Measurements from ENCODE around the gene VAMP4.
A peak's percentile ranks its signal among the peaks of the same experiment; 100 is the strongest.
"Not testable (repeated sequence)": the region's sequence is repeated elsewhere in the genome, so short reads cannot be mapped to it uniquely, and the experiment has no call there.

VAMP4 gene

DNA sequence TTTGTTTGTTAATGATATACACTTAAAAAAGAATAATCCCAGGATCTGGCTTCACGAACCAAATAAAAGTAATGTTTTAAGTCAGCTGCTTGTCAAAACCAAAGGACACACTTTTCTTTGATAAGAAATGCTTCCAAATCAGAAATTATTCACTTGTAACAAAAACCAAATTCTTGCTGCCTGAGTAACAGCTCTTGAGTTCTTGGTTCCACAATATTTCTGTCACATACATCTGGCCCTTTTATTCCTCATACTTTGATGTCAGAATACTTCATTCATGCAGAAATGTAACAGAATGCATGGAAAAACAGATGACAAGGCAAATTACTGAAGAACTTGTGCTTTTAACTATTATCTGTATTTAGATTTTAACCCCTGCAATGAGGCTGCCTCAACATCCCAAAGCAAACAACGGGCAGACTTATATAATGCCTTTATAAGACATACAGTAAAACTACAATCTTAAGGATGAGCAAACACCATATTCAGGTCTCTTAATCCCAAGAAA is 1.5 kb downstream of the VAMP4 start:
- TF ChIP-seq ZFX (IDR thresholded peaks at IDR 0.05; ENCODE audit: borderline replicate concordance): no peak
- TF ChIP-seq, protein P1, sequence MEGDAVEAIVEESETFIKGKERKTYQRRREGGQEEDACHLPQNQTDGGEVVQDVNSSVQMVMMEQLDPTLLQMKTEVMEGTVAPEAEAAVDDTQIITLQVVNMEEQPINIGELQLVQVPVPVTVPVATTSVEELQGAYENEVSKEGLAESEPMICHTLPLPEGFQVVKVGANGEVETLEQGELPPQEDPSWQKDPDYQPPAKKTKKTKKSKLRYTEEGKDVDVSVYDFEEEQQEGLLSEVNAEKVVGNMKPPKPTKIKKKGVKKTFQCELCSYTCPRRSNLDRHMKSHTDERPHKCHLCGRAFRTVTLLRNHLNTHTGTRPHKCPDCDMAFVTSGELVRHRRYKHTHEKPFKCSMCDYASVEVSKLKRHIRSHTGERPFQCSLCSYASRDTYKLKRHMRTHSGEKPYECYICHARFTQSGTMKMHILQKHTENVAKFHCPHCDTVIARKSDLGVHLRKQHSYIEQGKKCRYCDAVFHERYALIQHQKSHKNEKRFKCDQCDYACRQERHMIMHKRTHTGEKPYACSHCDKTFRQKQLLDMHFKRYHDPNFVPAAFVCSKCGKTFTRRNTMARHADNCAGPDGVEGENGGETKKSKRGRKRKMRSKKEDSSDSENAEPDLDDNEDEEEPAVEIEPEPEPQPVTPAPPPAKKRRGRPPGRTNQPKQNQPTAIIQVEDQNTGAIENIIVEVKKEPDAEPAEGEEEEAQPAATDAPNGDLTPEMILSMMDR (IDR thresholded peaks at IDR 0.05): no peak
- H3K27ac ChIP-seq: peak overlapping the region; percentile 98; the same call in 1 of the 2 replicates

DNA sequence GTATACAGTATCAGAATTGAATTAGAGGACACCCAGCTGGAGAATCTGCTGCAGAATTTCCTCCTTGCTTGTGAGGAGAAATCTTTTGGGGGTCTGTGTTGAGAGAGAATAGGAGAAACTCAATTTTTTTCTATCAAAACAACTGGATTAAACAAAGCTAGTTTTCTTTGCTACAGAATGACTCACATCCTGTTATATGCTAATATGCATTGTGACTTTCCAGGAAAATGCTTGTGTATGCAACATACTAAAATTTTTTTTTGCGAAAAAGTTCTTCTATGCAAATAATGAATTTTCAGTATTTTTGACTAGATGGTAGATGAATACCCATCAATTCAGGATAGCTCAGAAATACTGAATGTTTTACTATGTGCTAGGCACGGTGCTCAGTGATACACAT is 2.2 kb downstream of the VAMP4 start:
- TF ChIP-seq, protein P1 (IDR thresholded peaks at IDR 0.05): no peak
- no peak for TF ChIP-seq ZFX (IDR thresholded peaks at IDR 0.05; ENCODE audit: borderline replicate concordance)
- H3K27ac ChIP-seq: no peak overlapping the region

DNA sequence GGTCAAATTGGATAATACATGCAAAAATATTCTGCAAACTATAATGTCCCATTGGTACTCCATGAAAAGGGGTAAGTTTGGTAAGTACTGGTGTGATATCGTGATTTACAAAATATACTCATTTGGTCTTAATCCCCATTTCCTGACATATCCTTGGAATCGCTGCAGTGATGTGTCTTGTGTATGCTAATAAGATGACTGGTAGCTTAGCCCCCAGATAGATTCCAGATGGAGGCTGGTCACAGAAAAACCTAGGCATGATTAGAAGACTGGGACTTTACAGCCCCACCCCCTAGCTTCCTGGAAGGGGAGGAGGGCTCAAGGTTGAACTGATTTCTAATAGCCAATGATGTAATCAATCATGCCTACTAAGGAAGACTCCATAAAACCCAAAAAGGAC is 3.0 kb downstream of the VAMP4 start:
- H3K27ac ChIP-seq: no peak overlapping the region
- TF ChIP-seq, protein P1 (IDR thresholded peaks at IDR 0.05): no peak
- no peak for TF ChIP-seq ZFX (IDR thresholded peaks at IDR 0.05; ENCODE audit: borderline replicate concordance)

DNA sequence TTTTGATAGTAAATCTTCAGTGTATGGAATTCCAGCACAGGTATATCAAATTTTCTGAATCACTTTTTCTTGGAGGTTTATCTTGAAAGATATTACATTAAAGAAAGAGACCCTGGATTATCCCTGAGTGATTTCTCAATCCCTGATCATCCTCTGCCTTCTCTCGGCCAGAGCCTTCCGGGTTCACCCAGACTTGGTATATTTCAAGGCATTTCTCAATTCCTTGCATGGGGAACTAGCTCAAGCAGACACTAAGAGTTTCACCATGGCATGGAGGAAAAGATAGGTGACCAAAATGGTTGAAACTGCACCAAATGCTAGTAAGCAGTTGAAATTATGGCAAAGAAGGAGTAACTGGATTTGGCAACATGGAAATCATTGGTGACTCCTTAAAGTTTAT is 5.7 kb downstream of the VAMP4 start:
- H3K27ac ChIP-seq: no peak overlapping the region
- TF ChIP-seq, protein P1 (IDR thresholded peaks at IDR 0.05): no peak
- no peak for TF ChIP-seq ZFX (IDR thresholded peaks at IDR 0.05; ENCODE audit: borderline replicate concordance)

DNA sequence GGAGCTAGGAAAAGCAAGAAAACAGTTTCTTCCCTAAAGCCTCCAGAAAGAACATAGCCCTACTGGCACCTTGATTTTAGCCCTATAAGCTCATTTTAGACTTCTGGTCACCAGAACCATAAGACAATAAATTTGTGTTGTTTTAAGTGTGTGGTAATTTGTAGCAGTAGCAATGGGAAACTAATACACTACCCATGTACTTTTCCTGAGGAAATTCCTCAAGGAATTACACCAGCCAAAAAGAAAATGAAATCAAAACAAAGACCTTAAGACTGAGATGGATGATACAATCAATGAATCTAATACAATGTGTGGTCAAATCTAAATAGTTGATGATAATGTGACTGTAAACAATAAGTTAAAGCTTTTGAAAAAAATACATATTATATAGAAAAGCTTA is 11.8 kb downstream of the VAMP4 start:
- TF ChIP-seq ZFX (IDR thresholded peaks at IDR 0.05; ENCODE audit: borderline replicate concordance): no peak
- TF ChIP-seq, protein P1 (IDR thresholded peaks at IDR 0.05): no peak
- no peak overlapping the region for H3K27ac ChIP-seq

DNA sequence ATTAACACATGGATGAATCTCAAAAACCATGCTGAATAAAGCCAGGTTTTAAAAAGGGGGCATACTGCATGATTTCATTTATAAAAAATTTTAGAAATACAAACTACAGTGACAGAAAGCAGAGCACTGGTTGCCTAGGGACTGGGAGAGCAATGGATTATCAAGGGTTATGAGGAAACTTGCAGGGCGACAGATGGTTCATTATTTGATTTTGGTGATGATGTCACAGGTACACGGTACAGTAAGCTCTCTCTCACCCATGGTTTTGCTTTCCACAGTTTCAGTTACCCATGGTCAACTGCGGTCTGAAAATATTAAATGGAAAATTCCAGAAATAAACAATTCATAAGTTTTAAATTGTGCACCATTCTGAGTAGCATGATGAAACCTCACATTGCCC is 14.1 kb downstream of the VAMP4 start:
- no peak overlapping the region for H3K27ac ChIP-seq
- TF ChIP-seq ZFX (IDR thresholded peaks at IDR 0.05; ENCODE audit: borderline replicate concordance): no peak
- TF ChIP-seq, protein P1 (IDR thresholded peaks at IDR 0.05): no peak

DNA sequence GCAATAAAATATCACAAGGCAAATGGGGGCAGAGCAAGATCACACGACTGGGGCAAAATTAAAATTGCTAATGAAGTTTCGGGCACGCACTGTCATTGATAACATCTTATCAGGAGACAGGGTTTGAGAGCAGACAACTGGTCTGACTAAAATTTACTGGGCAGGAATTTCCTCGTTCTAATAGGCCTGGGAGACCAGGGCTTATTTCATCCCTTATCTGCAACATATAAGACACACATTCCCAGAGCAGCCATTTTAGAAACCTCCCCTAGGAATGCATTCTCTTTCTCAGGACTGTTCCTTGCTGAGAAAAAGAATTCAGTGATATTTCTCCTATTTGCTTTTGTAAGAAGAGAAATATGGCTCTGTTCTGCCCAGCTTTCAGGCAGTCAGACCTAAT is 18.7 kb downstream of the VAMP4 start:
- H3K27ac ChIP-seq: not testable (repeated sequence)

DNA sequence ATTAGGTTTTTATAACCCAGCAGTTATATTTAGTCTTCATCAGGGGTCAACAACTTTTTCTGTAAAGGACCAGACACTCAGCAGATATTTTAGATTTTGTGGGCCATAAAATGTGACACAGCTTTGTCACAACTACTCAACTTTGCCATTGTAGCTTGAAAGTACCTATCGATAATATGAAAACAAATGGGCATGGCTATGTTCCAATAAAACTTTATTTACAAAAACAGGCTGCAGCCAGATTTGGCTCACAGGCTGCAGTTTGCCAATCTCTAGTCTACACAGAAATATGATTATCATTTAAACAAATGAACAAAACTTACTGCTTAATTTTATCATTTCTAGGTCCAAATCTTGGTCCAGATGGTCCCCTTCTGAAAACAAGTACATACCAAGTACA is 23.0 kb downstream of the VAMP4 start:
- TF ChIP-seq ZFX (IDR thresholded peaks at IDR 0.05; ENCODE audit: borderline replicate concordance): no peak
- TF ChIP-seq, protein P1 (IDR thresholded peaks at IDR 0.05): no peak
- no peak overlapping the region for H3K27ac ChIP-seq
